ENCODE results near the gene JMJD8.
A peak's percentile ranks its signal among the peaks of the same experiment; 100 is the strongest.

JMJD8 gene

GRCh38 chr16:636206-637080 lies 47.7 kb downstream of the JMJD8 start, which contains the start of gene METTL26:
Gene METTL26, minus strand, starts transcription at chr16:636305. Its CDS starts 15 bp downstream, at chr16:636290.
- Histone ChIP-seq H3K27ac (peak within 1 kb of the TSS; percentile 61), H3K27me3 (replicated peaks) (no peaks in the 10 kb centered on the region), H3K4me3 (ENCODE audit: low read depth, low read length) (peak within 1 kb of the TSS; percentile 81), H3K36me3 (replicated peaks) (peaks cover 9% of the 10 kb centered on the region)
- no peak for TF ChIP-seq CTCF (IDR thresholded peaks at IDR 0.05; ENCODE audit: low read depth, low read length, missing control alignments)
- peak; percentile 91 for DNase-seq
- in situ Hi-C loops (cut with HindIII; ENCODE audit: low pct_ligation_motif_present, low sequenced_read_pairs): no loop called here

- in situ Hi-C loops (cut with HindIII; ENCODE audit: low pct_ligation_motif_present, low sequenced_read_pairs): no loop called here
- Histone ChIP-seq H3K4me3 (ENCODE audit: low read depth, low read length) (peak overlapping the region; percentile 81), H3K27ac (peak overlapping the region; percentile 61), H3K36me3 (replicated peaks) (peaks cover 9% of the 10 kb centered on the region), H3K27me3 (replicated peaks) (no peaks in the 10 kb centered on the region)
- no peak for DNase-seq
- TF ChIP-seq CTCF (IDR thresholded peaks at IDR 0.05; ENCODE audit: low read depth, low read length, missing control alignments): no peak
Observed at GRCh38 chr16:635573-636205, 48.4 kb downstream of the JMJD8 start.

GRCh38 chr16:634996-635395 lies 49.1 kb downstream of the JMJD8 start:
- TF ChIP-seq CTCF (IDR thresholded peaks at IDR 0.05; ENCODE audit: low read depth, low read length, missing control alignments): no peak
- H3K4me3 ChIP-seq (ENCODE audit: low read depth, low read length): peak overlapping the region; percentile 81

GRCh38 chr16:634051-634670 lies 50.0 kb downstream of the JMJD8 start:
- H3K27me3 ChIP-seq (replicated peaks): no peaks in the 10 kb centered on the region
- peaks cover 9% of the 10 kb centered on the region for H3K36me3 ChIP-seq (replicated peaks)
- H3K27ac ChIP-seq: no peak overlapping the region
- H3K4me3 ChIP-seq (ENCODE audit: low read depth, low read length): no peak overlapping the region
- in situ Hi-C loops (cut with HindIII; ENCODE audit: low pct_ligation_motif_present, low sequenced_read_pairs): no loop called here
- DNase-seq: no peak
- TF ChIP-seq CTCF (IDR thresholded peaks at IDR 0.05; ENCODE audit: low read depth, low read length, missing control alignments): no peak

More at GRCh38 chr16:634996-635395, 49.1 kb downstream of the JMJD8 start:
- DNase-seq: no peak
- Histone ChIP-seq H3K36me3 (replicated peaks) (peaks cover 9% of the 10 kb centered on the region), H3K27ac (no peak overlapping the region), H3K27me3 (replicated peaks) (no peaks in the 10 kb centered on the region)
- in situ Hi-C loops (cut with HindIII; ENCODE audit: low pct_ligation_motif_present, low sequenced_read_pairs): no loop called here

- in situ Hi-C loops (cut with HindIII; ENCODE audit: low pct_ligation_motif_present, low sequenced_read_pairs): no loop called here
- H3K4me3 ChIP-seq (ENCODE audit: low read depth, low read length): no peak overlapping the region
- DNase-seq: no peak
- peaks cover 9% of the 10 kb centered on the region for H3K36me3 ChIP-seq (replicated peaks)
- no peak overlapping the region for H3K27ac ChIP-seq
- no peaks in the 10 kb centered on the region for H3K27me3 ChIP-seq (replicated peaks)
- no peak for TF ChIP-seq CTCF (IDR thresholded peaks at IDR 0.05; ENCODE audit: low read depth, low read length, missing control alignments)
Observed at GRCh38 chr16:633336-634050, 50.6 kb downstream of the JMJD8 start.
